Neuron (in vitro differentiated cells): Measurements from ENCODE around the gene STRIP1.

Experiments
- H2AFZ ChIP-seq: one replicate; pipeline ENCODE4 v1.6.1; 2013; ENCODE audit warnings: low read depth, mild to moderate bottlenecking, inconsistent platforms, low read length, moderate library complexity
- H3K27me3 ChIP-seq: one replicate; pipeline ENCODE4 v1.6.1; 2013; ENCODE audit warnings: low read length; ENCODE audit not compliant: insufficient read depth
- H3K36me3 ChIP-seq: one replicate; pipeline ENCODE4 v1.6.1; 2013; ENCODE audit warnings: low read length; ENCODE audit not compliant: insufficient read depth
- H3K4me1 ChIP-seq: one replicate; pipeline ENCODE4 v1.6.1; 2013; ENCODE audit warnings: low read length; ENCODE audit not compliant: insufficient read depth
- H3K4me3 ChIP-seq: 2 replicates; pipeline ENCODE4 v1.5.1; 2013; ENCODE audit warnings: mild to moderate bottlenecking, low read length, moderate library complexity
- H3K9me3 ChIP-seq: one replicate; pipeline ENCODE4 v1.6.1; 2013; ENCODE audit warnings: low read length

Gene STRIP1

GRCh38 chr1:110034451-110035235 is at the start of gene STRIP1:
STRIP1 (plus strand) TSS chr1:110034624; CDS start chr1:110034638, 14 bp downstream.
- Histone ChIP-seq H2AFZ (peak within 1 kb of the TSS; percentile 53), H3K4me1 (peaks cover 34% of the 10 kb centered on the region), H3K27me3 (no peaks in the 10 kb centered on the region), H3K9me3 (no peaks in the 10 kb centered on the region), H3K36me3 (peaks cover 31% of the 10 kb centered on the region), H3K4me3 (peak within 1 kb of the TSS; percentile 66)

GRCh38 chr1:109985247-109986053 is 49.0 kb upstream of the STRIP1 start:
- Histone ChIP-seq H2AFZ (peak overlapping the region; percentile 19), H3K4me3 (peak overlapping the region; percentile 97), H3K27me3 (no peaks in the 10 kb centered on the region), H3K36me3 (peaks cover 18% of the 10 kb centered on the region), H3K4me1 (peaks cover 28% of the 10 kb centered on the region), H3K9me3 (peaks cover 5% of the 10 kb centered on the region)

GRCh38 chr1:109986054-109986444 is 48.4 kb upstream of the STRIP1 start:
- no peak overlapping the region for H2AFZ ChIP-seq
- peaks cover 24% of the 10 kb centered on the region for H3K36me3 ChIP-seq
- peak overlapping the region; percentile 97 for H3K4me3 ChIP-seq
- no peaks in the 10 kb centered on the region for H3K27me3 ChIP-seq
- peaks cover 28% of the 10 kb centered on the region for H3K4me1 ChIP-seq
- peaks cover 5% of the 10 kb centered on the region for H3K9me3 ChIP-seq

GRCh38 chr1:109988349-109988914 is 46.0 kb upstream of the STRIP1 start:
- no peak overlapping the region for H2AFZ ChIP-seq
- peaks cover 28% of the 10 kb centered on the region for H3K4me1 ChIP-seq
- H3K9me3 ChIP-seq: peaks cover 5% of the 10 kb centered on the region
- peaks cover 31% of the 10 kb centered on the region for H3K36me3 ChIP-seq
- H3K4me3 ChIP-seq: no peak overlapping the region
- H3K27me3 ChIP-seq: no peaks in the 10 kb centered on the region

- peaks cover 31% of the 10 kb centered on the region for H3K36me3 ChIP-seq
- H3K27me3 ChIP-seq: no peaks in the 10 kb centered on the region
- H2AFZ ChIP-seq: no peak overlapping the region
- H3K4me3 ChIP-seq: no peak overlapping the region
- peaks cover 5% of the 10 kb centered on the region for H3K9me3 ChIP-seq
- peaks cover 22% of the 10 kb centered on the region for H3K4me1 ChIP-seq
These were observed 44.7 kb upstream of the STRIP1 start for GRCh38 chr1:109989506-109990301.

- no peak overlapping the region for H2AFZ ChIP-seq
- peaks cover 22% of the 10 kb centered on the region for H3K4me1 ChIP-seq
- no peaks in the 10 kb centered on the region for H3K27me3 ChIP-seq
- peaks cover 5% of the 10 kb centered on the region for H3K9me3 ChIP-seq
- H3K36me3 ChIP-seq: peaks cover 34% of the 10 kb centered on the region
- no peak overlapping the region for H3K4me3 ChIP-seq
These were observed 44.1 kb upstream of the STRIP1 start for GRCh38 chr1:109990302-109990653.

- Histone ChIP-seq H2AFZ (no peak overlapping the region), H3K4me3 (no peak overlapping the region), H3K27me3 (no peaks in the 10 kb centered on the region), H3K9me3 (peaks cover 5% of the 10 kb centered on the region), H3K4me1 (peaks cover 10% of the 10 kb centered on the region), H3K36me3 (peaks cover 46% of the 10 kb centered on the region)
These were observed 43.0 kb upstream of the STRIP1 start for GRCh38 chr1:109991400-109991925.

- no peak overlapping the region for H3K4me3 ChIP-seq
- no peaks in the 10 kb centered on the region for H3K27me3 ChIP-seq
- peaks cover 2% of the 10 kb centered on the region for H3K9me3 ChIP-seq
- no peaks in the 10 kb centered on the region for H3K4me1 ChIP-seq
- H3K36me3 ChIP-seq: peaks cover 39% of the 10 kb centered on the region
- H2AFZ ChIP-seq: no peak overlapping the region
These were observed 40.5 kb upstream of the STRIP1 start for GRCh38 chr1:109993885-109994284.

GRCh38 chr1:109994654-109995053 is 39.8 kb upstream of the STRIP1 start:
- Histone ChIP-seq H3K36me3 (peaks cover 39% of the 10 kb centered on the region), H3K9me3 (no peaks in the 10 kb centered on the region), H3K4me3 (no peak overlapping the region), H3K4me1 (no peaks in the 10 kb centered on the region), H3K27me3 (no peaks in the 10 kb centered on the region), H2AFZ (no peak overlapping the region)

- no peaks in the 10 kb centered on the region for H3K4me1 ChIP-seq
- no peaks in the 10 kb centered on the region for H3K9me3 ChIP-seq
- peaks cover 30% of the 10 kb centered on the region for H3K36me3 ChIP-seq
- no peak overlapping the region for H3K4me3 ChIP-seq
- H3K27me3 ChIP-seq: no peaks in the 10 kb centered on the region
- H2AFZ ChIP-seq: no peak overlapping the region
These were observed 38.9 kb upstream of the STRIP1 start for GRCh38 chr1:109995536-109995935.

GRCh38 chr1:109996476-109996875 is 37.9 kb upstream of the STRIP1 start:
- Histone ChIP-seq H3K9me3 (no peaks in the 10 kb centered on the region), H3K36me3 (peaks cover 21% of the 10 kb centered on the region)

GRCh38 chr1:109997204-109997866 is 37.1 kb upstream of the STRIP1 start:
- H3K36me3 ChIP-seq: peaks cover 21% of the 10 kb centered on the region
- H3K9me3 ChIP-seq: no peaks in the 10 kb centered on the region
- no peak overlapping the region for H2AFZ ChIP-seq
- H3K4me3 ChIP-seq: no peak overlapping the region
- H3K27me3 ChIP-seq: no peaks in the 10 kb centered on the region
- no peaks in the 10 kb centered on the region for H3K4me1 ChIP-seq

More at GRCh38 chr1:109996476-109996875, 37.9 kb upstream of the STRIP1 start:
- H3K4me1 ChIP-seq: no peaks in the 10 kb centered on the region
- no peak overlapping the region for H3K4me3 ChIP-seq
- H3K27me3 ChIP-seq: no peaks in the 10 kb centered on the region
- H2AFZ ChIP-seq: no peak overlapping the region
